Activated naive CD8-positive, alpha-beta T cell treated with anti-CD3 and anti-CD28 coated beads, Interleukin-2, amount 50 U/mL, for 16 hours (primary cell): Measurements from ENCODE around the gene TTLL1.
"Not testable (repeated sequence)": the region's sequence is repeated elsewhere in the genome, so short reads cannot be mapped to it uniquely, and the experiment has no call there.

Source experiments
- DNase-seq: peaks from one replicate; pipeline ENCODE4 v3.0.0-alpha.2; 2020; ENCODE audit warnings: low read depth, low spot score

TTLL1 gene

GRCh38 chr22:43110444-43110926, 21.3 kb upstream of the TTLL1 start, which contains the start of gene BIK:
TSS of gene BIK (plus strand) at chr22:43110750. CDS start at chr22:43124023, 13,273 bp downstream.
- DNase-seq, result no peak

- DNase-seq, result no peak
Measured at GRCh38 chr22:43109921-43110443, 20.8 kb upstream of the TTLL1 start.

GRCh38 chr22:43109511-43109910, 20.3 kb upstream of the TTLL1 start:
- DNase-seq, result no peak

- DNase-seq, result no peak
Measured at GRCh38 chr22:43106302-43106701, 17.1 kb upstream of the TTLL1 start.

- DNase-seq, result not testable (repeated sequence)
Measured at GRCh38 chr22:43104950-43105349, 15.8 kb upstream of the TTLL1 start.

GRCh38 chr22:43104056-43104625, 14.9 kb upstream of the TTLL1 start:
- not testable (repeated sequence) for DNase-seq

GRCh38 chr22:43101306-43101705, 12.1 kb upstream of the TTLL1 start:
- DNase-seq, result no peak

- no peak for DNase-seq
Measured at GRCh38 chr22:43100225-43100624, 11.0 kb upstream of the TTLL1 start.

- no peak for DNase-seq
Measured at GRCh38 chr22:43099095-43099494, 9.9 kb upstream of the TTLL1 start.

GRCh38 chr22:43098356-43098755, 9.2 kb upstream of the TTLL1 start:
- no peak for DNase-seq

- DNase-seq, result no peak
Measured at GRCh38 chr22:43096420-43096819, 7.2 kb upstream of the TTLL1 start.

- no peak for DNase-seq
Measured at GRCh38 chr22:43094551-43094950, 5.4 kb upstream of the TTLL1 start.

GRCh38 chr22:43094085-43094484, 4.9 kb upstream of the TTLL1 start:
- no peak for DNase-seq

GRCh38 chr22:43092085-43092484, 2.9 kb upstream of the TTLL1 start:
- DNase-seq, result no peak

- DNase-seq, result no peak
Measured at GRCh38 chr22:43090130-43090789, 1.1 kb upstream of the TTLL1 start.

- no peak for DNase-seq
Measured at GRCh38 chr22:43088627-43088983, 586 bp downstream of the TTLL1 start.

- no peak for DNase-seq
Measured at GRCh38 chr22:43085658-43086606, 3.3 kb downstream of the TTLL1 start.

GRCh38 chr22:43081968-43082367, 7.2 kb downstream of the TTLL1 start:
- no peak for DNase-seq

GRCh38 chr22:43080616-43081015, 8.6 kb downstream of the TTLL1 start:
- DNase-seq, result no peak

- no peak for DNase-seq
Measured at GRCh38 chr22:43079742-43080141, 9.4 kb downstream of the TTLL1 start.

GRCh38 chr22:43078522-43078921, 10.7 kb downstream of the TTLL1 start:
- DNase-seq, result no peak
